Prostate gland (tissue), 2 donors: Measurements from ENCODE around the gene GGA3.

Experiments used
- POLR2AphosphoS5 ChIP-seq: sonication (generic); formaldehyde crosslinking; IDR thresholded peaks from one replicate; pipeline ENCODE4 v1.6.1; 2017; ENCODE audit warnings: antibody characterized with exemption
- TF ChIP-seq, protein P1 (sequence below), 4 experiments: fragments of 200-600 bp in 2 of 4; fragments of 450-650 bp in 2 of 4; sonication (generic) in 2 of 4; IDR thresholded peaks; 1 replicate in 3 of 4; 2 replicates in 1 of 4; pipeline ENCODE4 v1.5.1; 2016 to 2019; ENCODE audit warnings: antibody characterized with exemption in 4 of 4, mild to moderate bottlenecking in 2 of 4, moderate library complexity in 2 of 4

DNA sequence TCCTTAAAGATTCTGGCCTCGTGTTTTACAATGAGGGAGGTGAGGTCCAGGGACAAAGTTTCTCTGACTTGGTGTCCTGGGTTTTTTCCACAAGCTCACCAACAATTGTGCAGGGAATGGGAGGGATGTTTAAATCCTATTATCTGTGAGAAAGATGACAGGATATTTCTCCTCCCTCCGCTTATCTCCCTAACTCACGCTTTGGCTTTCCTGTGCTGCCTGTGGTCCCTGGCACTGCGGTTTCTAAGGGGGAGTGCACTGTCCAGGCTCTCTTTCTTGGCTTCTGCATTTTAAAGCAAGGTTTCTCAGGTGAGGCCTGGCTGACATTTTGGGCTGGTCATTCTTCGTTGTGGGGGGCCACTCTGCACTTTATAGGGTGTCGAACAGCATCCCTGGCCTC, 16.4 kb downstream of the GGA3 start:
- TF ChIP-seq, protein P1, sequence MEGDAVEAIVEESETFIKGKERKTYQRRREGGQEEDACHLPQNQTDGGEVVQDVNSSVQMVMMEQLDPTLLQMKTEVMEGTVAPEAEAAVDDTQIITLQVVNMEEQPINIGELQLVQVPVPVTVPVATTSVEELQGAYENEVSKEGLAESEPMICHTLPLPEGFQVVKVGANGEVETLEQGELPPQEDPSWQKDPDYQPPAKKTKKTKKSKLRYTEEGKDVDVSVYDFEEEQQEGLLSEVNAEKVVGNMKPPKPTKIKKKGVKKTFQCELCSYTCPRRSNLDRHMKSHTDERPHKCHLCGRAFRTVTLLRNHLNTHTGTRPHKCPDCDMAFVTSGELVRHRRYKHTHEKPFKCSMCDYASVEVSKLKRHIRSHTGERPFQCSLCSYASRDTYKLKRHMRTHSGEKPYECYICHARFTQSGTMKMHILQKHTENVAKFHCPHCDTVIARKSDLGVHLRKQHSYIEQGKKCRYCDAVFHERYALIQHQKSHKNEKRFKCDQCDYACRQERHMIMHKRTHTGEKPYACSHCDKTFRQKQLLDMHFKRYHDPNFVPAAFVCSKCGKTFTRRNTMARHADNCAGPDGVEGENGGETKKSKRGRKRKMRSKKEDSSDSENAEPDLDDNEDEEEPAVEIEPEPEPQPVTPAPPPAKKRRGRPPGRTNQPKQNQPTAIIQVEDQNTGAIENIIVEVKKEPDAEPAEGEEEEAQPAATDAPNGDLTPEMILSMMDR (IDR thresholded peaks at IDR 0.05): no peak
- TF ChIP-seq POLR2AphosphoS5: no peak
